GM12878 (cell line): ENCODE data around the gene NPAS3. TPM values are rescaled to one million over a fixed set of nuclear protein-coding genes. Genes with fewer than 3 reads are reported as not detected.

Source experiments
- ATAC-seq: fragments of 200-7000 bp; cut with Tn5 transposase; 3 replicates; pipeline ENCODE4 v1.9.1; 2020; ENCODE audit warnings: mild to moderate bottlenecking, moderate library complexity
- BruUV-seq: library from RNA; stranded (reverse); fragments of 400-500 nt; replicated peaks from 2 replicates; lab custom pipeline; 2021; lab: Mats Ljungman, UMichigan
- CTCF ChIA-PET: fragments of 300-600 bp; sonication (Branson Sonifier 250); formaldehyde crosslinking; extraction: SDS; loops from one replicate; lab custom pipeline; 2021; ENCODE audit warnings: inconsistent platforms; lab: Yijun Ruan, JAX
- POLR2A ChIA-PET: fragments of 350-600 bp; formaldehyde crosslinking; extraction: SDS; loops from one replicate; lab custom pipeline; 2021; ENCODE audit warnings: inconsistent platforms; lab: Charles Lee
- RAD21 ChIA-PET: fragments of 300-600 bp; sonication (Branson Sonifier 250); formaldehyde crosslinking; loops from one replicate; lab custom pipeline; 2023; ENCODE audit warnings: antibody characterized with exemption; ENCODE audit not compliant: unreplicated experiment; lab: Charles Lee
- SMC1A ChIA-PET: fragments of 300-600 bp; sonication (Branson Sonifier 250); formaldehyde crosslinking; loops from one replicate; lab custom pipeline; 2023; ENCODE audit not compliant: unreplicated experiment, uncharacterized antibody; lab: Charles Lee
- DNase-seq: peaks from one replicate; pipeline ENCODE4 v3.0.0-alpha.2; 2011; ENCODE audit warnings: low read depth, low spot score
- FAIRE-seq: peaks from 3 replicates; lab custom pipeline; 2011; peaks lifted over from hg19 to GRCh38; lab: Jason Lieb, UNC
- H2AFZ ChIP-seq: 2 replicates; pipeline ENCODE4 v1.6.0; 2011; ENCODE audit warnings: low read depth, low read length, control low read depth; ENCODE audit not compliant: control insufficient read depth
- H3K27ac ChIP-seq: 2 replicates; pipeline ENCODE4 v1.5.1; 2011; ENCODE audit warnings: control low read depth; ENCODE audit not compliant: control insufficient read depth, insufficient read depth
- H3K27me3 ChIP-seq, 2 experiments: replicated peaks in 1 of 2; 2 replicates each; pipeline versions ENCODE4 v1.6.0 to v1.6.1; 2011; ENCODE audit warnings: low read length in 1 of 2; ENCODE audit not compliant: control insufficient read depth in 2 of 2, insufficient read depth in 2 of 2
- H3K36me3 ChIP-seq, 2 experiments: 2 replicates each; pipeline ENCODE4 v1.5.1; 2011; ENCODE audit warnings: low read length in 1 of 2; ENCODE audit not compliant: control insufficient read depth in 2 of 2, insufficient read depth in 2 of 2
- H3K4me1 ChIP-seq: 2 replicates; pipeline ENCODE4 v1.6.1; 2011; ENCODE audit warnings: mild to moderate bottlenecking, low read length, moderate library complexity, mixed read lengths; ENCODE audit not compliant: control insufficient read depth, insufficient read depth
- H3K4me2 ChIP-seq: 2 replicates; pipeline ENCODE4 v1.6.0; 2011; ENCODE audit warnings: control low read depth; ENCODE audit not compliant: control insufficient read depth, insufficient read depth
- H3K4me3 ChIP-seq: fragments of 200-600 bp; sonication (generic); 2 replicates; pipeline ENCODE4 v1.5.1; 2016
- H3K79me2 ChIP-seq: 2 replicates; pipeline ENCODE4 v1.6.0; 2011; ENCODE audit warnings: low read length; ENCODE audit not compliant: control insufficient read depth, insufficient read depth
- H3K9ac ChIP-seq: 2 replicates; pipeline ENCODE4 v1.8.0; 2011; ENCODE audit warnings: low read length, control low read depth, mixed read lengths; ENCODE audit not compliant: control insufficient read depth, insufficient read depth
- H3K9me3 ChIP-seq: replicated peaks from 3 replicates; pipeline ENCODE4 v1.5.1; 2011; ENCODE audit warnings: mild to moderate bottlenecking, low read length; ENCODE audit not compliant: control insufficient read depth, insufficient read depth
- H4K20me1 ChIP-seq: 2 replicates; pipeline ENCODE4 v1.6.0; 2011; ENCODE audit not compliant: control insufficient read depth, insufficient read depth
- CBFB ChIP-seq: IDR thresholded peaks from 2 replicates; pipeline ENCODE4 v1.6.1; 2016; ENCODE audit warnings: antibody characterized with exemption, low read depth
- CEBPB ChIP-seq, 2 experiments: fragments of 150-350 bp in 1 of 2; IDR thresholded peaks; 2 replicates each; pipeline ENCODE4 v1.6.1; 2012 to 2014; ENCODE audit warnings: low read depth in 2 of 2, low read length in 2 of 2, borderline replicate concordance in 1 of 2, inconsistent platforms in 1 of 2
- CHD1 ChIP-seq: IDR thresholded peaks from 2 replicates; pipeline ENCODE4 v1.6.1; 2012; ENCODE audit warnings: low read depth, low read length, improper control_type of control experiment
- E2F4 ChIP-seq: IDR thresholded peaks from 2 replicates; pipeline ENCODE4 v1.6.1; 2012; ENCODE audit warnings: low read depth, low read length, improper control_type of control experiment
- GABPA ChIP-seq: IDR thresholded peaks from 2 replicates; pipeline ENCODE4 v1.6.1; 2014; ENCODE audit warnings: antibody characterized with exemption, low read depth, mild to moderate bottlenecking, inconsistent platforms
- HSF1 ChIP-seq: fragments of 150-350 bp; IDR thresholded peaks from 2 replicates; pipeline ENCODE4 v1.6.1; 2014; ENCODE audit warnings: mild to moderate bottlenecking, low read depth, low read length
- IKZF1 ChIP-seq: fragments of 450-650 bp; conservative IDR thresholded peaks from 2 replicates; pipeline ENCODE4 v1.6.1; 2017; ENCODE audit warnings: antibody characterized with exemption, mild to moderate bottlenecking
- NBN ChIP-seq: fragments of 450-650 bp; IDR thresholded peaks from 2 replicates; pipeline ENCODE4 v1.6.1; 2016
- RAD51 ChIP-seq: fragments of 450-650 bp; IDR thresholded peaks from 2 replicates; pipeline ENCODE4 v1.6.1; 2016; ENCODE audit warnings: moderate library complexity, mild to moderate bottlenecking, inconsistent platforms
- SKIL ChIP-seq: fragments of 450-650 bp; IDR thresholded peaks from 2 replicates; pipeline ENCODE4 v1.6.1; 2017; ENCODE audit warnings: mild to moderate bottlenecking, low read depth, inconsistent platforms; ENCODE audit not compliant: poor library complexity, severe bottlenecking
- WRNIP1 ChIP-seq: IDR thresholded peaks from 2 replicates; pipeline ENCODE4 v1.6.1; 2011; ENCODE audit warnings: low read depth, low read length, improper control_type of control experiment, borderline replicate concordance
- YBX1 ChIP-seq: fragments of 450-650 bp; IDR thresholded peaks from 2 replicates; pipeline ENCODE4 v1.6.1; 2016; ENCODE audit warnings: antibody characterized with exemption
- ZNF592 ChIP-seq: fragments of 450-650 bp; IDR thresholded peaks from 2 replicates; pipeline ENCODE4 v1.6.1; 2017; ENCODE audit warnings: mild to moderate bottlenecking, moderate library complexity
- WGBS: methylation state at CpG from one replicate; pipeline ENCODE4 v1.1.6; 2016; ENCODE audit warnings: low lambda C conversion rate; ENCODE audit not compliant: insufficient replicate concordance, insufficient coverage; ENCODE audit errors: missing lambda C conversion rate; 5-methylcytosine and 5-hydroxymethylcytosine counted together
- in situ Hi-C: fragments of 300-500 bp; cut with MboI; formaldehyde crosslinking; loops from 9 replicates; pipeline ENCODE4 v1.14.3; 2018; ENCODE audit warnings: mixed read lengths
- intact Hi-C: fragments of 100-400 bp; cut with micrococcal nuclease; formaldehyde crosslinking; loops from one replicate; pipeline ENCODE4 v1.14.2; 2022; ENCODE audit not compliant: unreplicated experiment
- polyA plus RNA-seq, 11 experiments: library from polyadenylated mRNA; depleted of rRNA in 4 of 11; unstranded in 6 of 11; stranded (reverse) in 5 of 11; fragments of >200 nt; fragmentation: Nextera tagmentation in 4 of 11; fragmentation: Illumina TruSeq in 1 of 11; extraction: Ambion mirVana in 4 of 11; extraction: Trizol in 1 of 11; gene quantifications; 1 replicate in 1 of 11; 2 replicates in 10 of 11; pipeline versions ENCODE4 v1.2.1 to v1.2.3, GENCODE V29; 2011 to 2016; ENCODE audit warnings: inconsistent platforms in 2 of 11, missing spikeins in 2 of 11, low read depth in 1 of 11
- total RNA-seq, 4 experiments: library from RNA; depleted of rRNA in 3 of 4; stranded (reverse); fragments of >200 nt in 3 of 4; fragmentation: Illumina TruSeq in 1 of 4; extraction: Trizol in 1 of 4; gene quantifications; 2 replicates each; pipeline versions ENCODE4 v1.2.1 to v1.2.3, GENCODE V29; 2013 to 2021

The NPAS3 gene
- total and polyA plus RNA-seq, 10 of the 15 experiments (the other 5 are each of a cell fraction or from before 2014, with no cell fraction given) = under 0.01 to 2.7 (median 0.03) TPM; not detected in 6

- ChIA-PET RAD21 (no interaction called here), SMC1A (interaction anchor here (1.4 to 1.6 kb wide), 2 partner anchors 13 to 20 kb away, joined by 3 to 4 read pairs; no protein-coding TSS in a partner anchor), CTCF (interaction anchor here (0.9 kb wide), 1 partner anchor 915 kb away, joined by 5 read pairs; no protein-coding TSS in a partner anchor), POLR2A (interaction anchor here (0.6 kb wide), 1 partner anchor 29 kb away, joined by 3 read pairs; no protein-coding TSS in a partner anchor)
- Histone ChIP-seq H3K4me3 (no peak overlapping the region), H4K20me1 (no peaks in the 10 kb centered on the region), H3K9me3 (no peaks in the 10 kb centered on the region), H3K27me3 (no peaks in the 10 kb centered on the region), H3K4me2 (no peak overlapping the region), H3K4me1 (no peaks in the 10 kb centered on the region), H3K36me3 (no peaks in the 10 kb centered on the region), H3K79me2 (no peaks in the 10 kb centered on the region), H3K9ac (no peak overlapping the region), H3K27ac (no peak overlapping the region), H2AFZ (no peak overlapping the region)
- DNase-seq (no peak), FAIRE-seq (no peak), ATAC-seq (no peak)
- intact Hi-C loops = no loop called here
- no TSS peak for BruUV-seq
- in situ Hi-C loops = no loop called here
- WGBS = 21% methylated on average over 2 of the region's 2 CpGs
- TF ChIP-seq YBX1 (no peak), NBN (no peak), CHD1 (no peak), RAD51 (no peak), CBFB (no peak), WRNIP1 (no peak), CEBPB (IDR thresholded peaks at IDR 0.05; ENCODE audit: borderline replicate concordance in 1 of 2, low read depth in 2 of 2, low read length in 2 of 2) (no peak), SKIL (no peak), ZNF592 (no peak), HSF1 (no peak), E2F4 (no peak), IKZF1 (no peak), GABPA (no peak)
These were observed 469.6 kb downstream of the NPAS3 start for GRCh38 chr14:33408291-33408690.
